Mesothelial cell of epicardium (in vitro differentiated cells): Measurements from ENCODE around the gene DHRSX. TPM values are rescaled to one million over a fixed set of nuclear protein-coding genes. Genes with fewer than 3 reads are reported as not detected.

Source experiments
- DNase-seq, 2 experiments: peaks; one replicate each; pipeline ENCODE4 v3.0.0; 2021; ENCODE audit warnings: low spot score in 2 of 2; ENCODE audit not compliant: unreplicated experiment in 2 of 2
- H3K27ac Mint-ChIP-seq: 2 replicates; pipeline ENCODE4 v1.8.0; 2021; ENCODE audit warnings: mixed read lengths
- H3K27me3 Mint-ChIP-seq: 2 replicates; pipeline ENCODE4 v1.8.0; 2021; ENCODE audit warnings: low read depth, mixed read lengths
- H3K36me3 Mint-ChIP-seq: 2 replicates; pipeline ENCODE4 v1.8.0; 2021; ENCODE audit warnings: mixed read lengths
- H3K4me1 Mint-ChIP-seq: 2 replicates; pipeline ENCODE4 v1.8.0; 2021; ENCODE audit warnings: mixed read lengths
- H3K4me3 Mint-ChIP-seq: 2 replicates; pipeline ENCODE4 v1.8.0; 2021; ENCODE audit warnings: mild to moderate bottlenecking, moderate library complexity, mixed read lengths
- H3K9me3 Mint-ChIP-seq: 2 replicates; pipeline ENCODE4 v1.8.0; 2021; ENCODE audit warnings: mixed read lengths
- CTCF ChIP-seq: fragments of 200-600 bp; sonication (generic); IDR thresholded peaks from one replicate; pipeline ENCODE4 v1.5.0; 2021; ENCODE audit warnings: antibody characterized with exemption; ENCODE audit not compliant: unreplicated experiment
- total RNA-seq: library from RNA; stranded (reverse); gene quantifications from 3 replicates; pipeline ENCODE4 v1.2.1, GENCODE V29; 2021

Gene DHRSX
- total RNA-seq, 1 donor from 2014 or later: 43.5 TPM

GRCh38 chrX:2442694-2443093, 58.1 kb downstream of the DHRSX start:
- no peaks in the 10 kb centered on the region for H3K4me1 Mint-ChIP-seq
- no peak overlapping the region for H3K4me3 Mint-ChIP-seq
- no peak for DNase-seq
- TF ChIP-seq CTCF: no peak
- H3K27me3 Mint-ChIP-seq: no peaks in the 10 kb centered on the region
- H3K36me3 Mint-ChIP-seq: peaks cover 46% of the 10 kb centered on the region
- no peak overlapping the region for H3K27ac Mint-ChIP-seq
- H3K9me3 Mint-ChIP-seq: peaks cover 28% of the 10 kb centered on the region

GRCh38 chrX:2441466-2441865, 59.3 kb downstream of the DHRSX start:
- Mint-ChIP-seq H3K4me1 (no peaks in the 10 kb centered on the region), H3K27ac (no peak overlapping the region), H3K36me3 (peaks cover 37% of the 10 kb centered on the region), H3K9me3 (peaks cover 16% of the 10 kb centered on the region), H3K27me3 (no peaks in the 10 kb centered on the region), H3K4me3 (no peak overlapping the region)
- DNase-seq: no peak
- no peak for TF ChIP-seq CTCF

- H3K4me1 Mint-ChIP-seq: peaks cover 4% of the 10 kb centered on the region
- H3K4me3 Mint-ChIP-seq: no peak overlapping the region
- peaks cover 36% of the 10 kb centered on the region for H3K36me3 Mint-ChIP-seq
- no peak overlapping the region for H3K27ac Mint-ChIP-seq
- DNase-seq: no peak
- TF ChIP-seq CTCF: no peak
- H3K9me3 Mint-ChIP-seq: peaks cover 14% of the 10 kb centered on the region
- H3K27me3 Mint-ChIP-seq: no peaks in the 10 kb centered on the region
Observed at GRCh38 chrX:2439613-2440012, 61.2 kb downstream of the DHRSX start.

- TF ChIP-seq CTCF: no peak
- Mint-ChIP-seq H3K27ac (no peak overlapping the region), H3K9me3 (peaks cover 14% of the 10 kb centered on the region), H3K36me3 (peaks cover 42% of the 10 kb centered on the region), H3K4me1 (peaks cover 4% of the 10 kb centered on the region), H3K27me3 (no peaks in the 10 kb centered on the region), H3K4me3 (no peak overlapping the region)
- DNase-seq: no peak
Observed at GRCh38 chrX:2435465-2435864, 65.3 kb downstream of the DHRSX start.

GRCh38 chrX:2434270-2435163, 66.3 kb downstream of the DHRSX start:
- no peak overlapping the region for H3K4me3 Mint-ChIP-seq
- no peak for DNase-seq
- H3K9me3 Mint-ChIP-seq: peaks cover 8% of the 10 kb centered on the region
- H3K27me3 Mint-ChIP-seq: no peaks in the 10 kb centered on the region
- H3K4me1 Mint-ChIP-seq: peaks cover 4% of the 10 kb centered on the region
- peak overlapping the region; percentile 44 for H3K27ac Mint-ChIP-seq
- H3K36me3 Mint-ChIP-seq: peaks cover 38% of the 10 kb centered on the region
- no peak for TF ChIP-seq CTCF
